OCI-M2 (cell line): ENCODE results near the gene GRIPAP1.
A peak's percentile ranks its signal among the peaks of the same experiment; 100 is the strongest.

ENCODE experiments used
- DNase-seq: peaks from one replicate; lab custom pipeline; 2025; ENCODE audit not compliant: unreplicated experiment; lab: John Stamatoyannopoulos, UW

Gene GRIPAP1

DNA sequence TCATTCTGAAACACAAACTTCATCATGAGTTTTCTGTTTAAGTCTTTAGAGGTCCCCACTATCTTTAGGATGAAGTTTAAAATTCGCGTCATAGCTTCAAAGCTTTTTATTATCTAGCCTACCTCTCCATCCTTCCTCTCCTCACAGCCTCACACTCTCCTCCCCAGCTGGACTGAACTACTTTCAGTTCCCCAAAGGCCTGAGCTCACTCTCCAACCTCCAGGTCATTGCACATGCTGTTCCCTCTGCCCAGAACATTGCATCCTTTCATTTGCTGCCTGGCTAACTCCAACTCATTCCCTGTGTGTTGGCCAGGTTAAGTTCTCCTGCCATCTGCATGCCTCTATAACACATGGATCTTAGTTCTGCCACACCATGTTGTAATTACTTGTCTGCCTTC is 41.8 kb downstream of the GRIPAP1 start:
- no peak for DNase-seq

DNA sequence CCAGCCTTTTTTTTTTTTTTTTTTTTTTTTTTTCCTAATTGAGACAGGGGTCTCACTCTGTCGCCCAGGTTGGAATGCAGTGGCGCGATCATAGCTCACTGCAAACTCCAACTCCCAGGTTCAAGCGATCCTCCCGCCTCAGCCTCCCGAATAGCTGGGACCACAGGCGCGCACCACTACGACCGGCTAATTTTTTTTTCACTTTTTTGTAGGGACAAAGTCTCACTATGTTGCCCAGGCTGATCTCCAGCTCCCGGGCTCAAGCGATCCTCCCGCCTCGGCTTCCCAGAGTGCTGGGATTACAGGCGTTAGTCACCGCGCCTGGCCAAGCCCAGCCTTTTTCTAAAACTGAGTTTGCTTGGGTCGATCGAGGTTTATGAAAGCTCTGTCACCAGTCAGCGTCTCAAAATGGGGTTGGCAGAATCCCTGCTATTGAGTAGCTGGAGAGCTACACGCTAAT is 43.4 kb downstream of the GRIPAP1 start:
- no peak for DNase-seq

DNA sequence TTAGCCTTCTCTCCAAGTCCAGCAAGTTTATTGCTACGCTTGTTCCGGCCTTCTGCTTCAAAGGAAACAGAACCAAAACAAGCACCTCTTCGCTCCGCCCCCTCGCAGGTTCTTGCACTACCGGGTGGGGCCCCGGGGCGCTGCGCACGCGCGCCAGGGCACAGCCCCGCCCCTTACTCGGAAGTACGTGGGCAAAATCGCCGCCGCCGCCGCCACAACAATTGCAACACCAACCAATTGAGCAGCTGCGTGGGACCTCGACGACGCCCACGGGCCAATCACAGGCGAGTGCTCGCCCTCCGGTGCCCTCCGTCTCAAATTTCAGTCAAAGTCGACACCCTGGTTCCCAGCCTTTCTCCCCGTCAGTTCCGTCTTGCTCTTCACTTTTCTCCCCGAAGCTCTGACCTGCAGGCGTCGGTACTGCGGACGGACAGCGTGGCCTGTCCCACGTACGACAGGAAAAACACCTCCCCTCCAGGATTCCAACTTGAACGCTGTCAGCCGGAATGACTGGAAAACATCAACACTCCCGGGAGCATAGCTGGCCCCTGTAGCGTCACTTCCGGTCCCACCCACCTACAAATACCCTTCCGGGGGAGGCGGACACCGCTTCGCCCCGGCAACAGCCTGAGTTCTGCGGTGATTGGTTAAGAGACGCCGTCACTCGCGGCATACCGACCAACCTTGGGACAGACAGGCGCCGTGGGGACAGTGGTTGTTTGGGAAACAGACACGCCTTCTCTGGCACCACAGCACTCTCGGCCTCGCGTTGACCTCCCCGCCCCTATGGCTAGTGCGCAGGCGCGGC is 44.0 kb downstream of the GRIPAP1 start:
- DNase-seq = peak; percentile 73

DNA sequence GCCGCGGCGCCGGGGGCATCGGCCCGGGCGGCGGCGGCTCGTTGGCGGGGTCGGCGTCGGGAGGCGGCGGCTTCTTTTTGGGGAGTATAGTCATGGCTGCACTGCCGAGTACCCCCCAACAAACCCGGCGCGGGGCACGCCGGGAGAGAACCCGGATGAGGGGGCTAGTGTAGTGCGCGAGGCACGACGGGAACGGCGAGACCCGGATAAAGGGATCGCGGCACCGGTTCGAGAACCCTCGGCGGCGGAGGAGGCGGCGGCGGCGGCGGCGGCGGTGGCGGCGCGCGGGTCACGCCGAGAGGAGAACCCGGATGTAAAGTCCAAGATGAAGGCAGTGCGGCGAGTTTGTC is 44.6 kb downstream of the GRIPAP1 start, which contains the start of gene OTUD5:
Gene OTUD5 (minus strand): TSS at position 131 of the 350 bp plus-strand sequence. CDS start 37 bp downstream, at position 94.
- no peak for DNase-seq

DNA sequence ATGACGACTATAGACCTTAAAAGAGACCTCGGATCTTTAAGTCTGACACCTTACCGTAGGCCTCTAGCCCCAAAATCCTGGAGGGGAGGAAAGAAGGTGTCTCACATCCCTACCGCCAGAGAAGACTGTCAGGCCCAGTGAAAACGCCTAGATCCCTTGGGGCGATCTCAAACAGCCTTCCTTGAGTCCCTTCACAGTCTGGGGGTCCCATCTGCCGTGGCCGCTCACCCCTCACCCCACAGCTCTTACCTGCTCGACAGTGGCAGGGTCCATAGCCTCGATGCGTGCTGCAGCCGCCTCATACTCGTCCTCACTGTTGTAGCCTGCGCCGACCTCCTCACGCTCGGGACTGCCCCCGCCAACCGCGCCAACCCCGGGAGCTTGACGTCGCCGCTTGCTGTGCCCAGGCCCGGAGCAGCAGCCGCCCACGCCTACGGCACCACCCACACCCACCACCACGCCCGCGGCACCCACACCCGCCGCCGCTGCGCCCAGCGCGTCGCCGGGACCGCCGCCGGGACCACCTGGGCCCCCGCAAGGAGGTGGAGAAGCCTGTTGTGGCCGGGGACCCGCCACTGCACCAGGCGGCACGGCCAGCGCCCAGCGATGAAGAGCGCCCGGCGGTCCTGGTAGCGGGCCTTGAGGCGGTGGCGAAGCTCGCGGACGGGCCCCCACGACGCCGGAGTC is 45.2 kb downstream of the GRIPAP1 start:
- DNase-seq = no peak

DNA sequence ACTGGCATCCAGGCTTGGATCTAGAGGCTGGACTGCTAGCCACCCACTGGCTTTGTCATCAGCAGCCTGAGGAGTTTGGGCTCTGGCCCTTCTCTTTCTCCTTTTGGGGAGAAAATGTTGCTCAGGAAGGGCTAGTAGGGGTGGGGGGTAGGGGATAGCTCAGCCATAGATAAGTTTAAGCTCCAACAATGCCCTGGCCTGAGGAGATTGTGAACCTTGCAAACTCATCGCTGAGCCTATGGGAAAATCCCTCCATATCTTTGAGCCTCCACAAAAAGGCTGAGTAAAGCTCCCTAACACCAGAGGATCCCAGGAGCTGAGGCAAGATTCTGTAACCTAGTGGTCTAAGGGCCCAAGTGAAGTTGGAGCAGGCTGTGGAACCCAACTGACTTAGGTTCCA is 53.5 kb downstream of the GRIPAP1 start:
- no peak for DNase-seq

DNA sequence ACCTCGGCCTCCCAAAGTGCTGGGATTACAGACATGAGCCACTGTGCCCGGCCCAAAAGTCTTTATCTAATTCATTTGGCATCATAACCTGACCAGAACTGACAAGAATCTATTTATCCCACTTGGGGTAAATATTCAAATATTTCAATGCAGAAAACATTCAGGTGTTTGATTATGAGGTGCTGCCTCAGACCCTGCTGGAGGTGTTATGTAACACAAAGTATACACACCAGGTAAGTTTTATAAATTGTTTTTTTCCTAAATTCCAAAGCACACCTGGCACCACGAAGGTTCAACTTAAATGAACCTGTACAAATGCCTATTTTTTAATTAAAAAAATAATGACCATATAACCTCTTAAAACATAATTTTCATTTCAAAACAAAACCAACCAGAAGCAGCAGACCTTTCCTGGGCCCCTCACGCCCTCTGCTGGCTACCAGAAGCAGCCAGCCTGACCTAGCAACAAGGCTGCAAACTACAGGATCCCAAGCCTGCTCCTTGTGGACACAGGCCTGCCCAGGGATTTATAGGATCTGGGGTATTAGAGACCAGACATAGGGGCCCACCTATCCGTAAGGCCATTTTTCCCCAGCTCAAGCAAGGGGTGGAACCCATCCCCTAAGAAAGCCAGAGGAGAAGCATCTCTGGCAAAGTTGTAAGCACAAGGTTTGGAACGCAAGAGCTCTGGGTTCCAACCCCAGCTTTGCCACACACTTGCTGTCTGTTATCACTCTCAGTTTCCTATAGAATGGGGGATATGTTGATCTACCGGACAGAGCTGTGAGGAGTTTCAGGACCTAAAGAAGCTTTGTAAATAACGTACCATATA is 56.3 kb downstream of the GRIPAP1 start:
- no peak for DNase-seq

DNA sequence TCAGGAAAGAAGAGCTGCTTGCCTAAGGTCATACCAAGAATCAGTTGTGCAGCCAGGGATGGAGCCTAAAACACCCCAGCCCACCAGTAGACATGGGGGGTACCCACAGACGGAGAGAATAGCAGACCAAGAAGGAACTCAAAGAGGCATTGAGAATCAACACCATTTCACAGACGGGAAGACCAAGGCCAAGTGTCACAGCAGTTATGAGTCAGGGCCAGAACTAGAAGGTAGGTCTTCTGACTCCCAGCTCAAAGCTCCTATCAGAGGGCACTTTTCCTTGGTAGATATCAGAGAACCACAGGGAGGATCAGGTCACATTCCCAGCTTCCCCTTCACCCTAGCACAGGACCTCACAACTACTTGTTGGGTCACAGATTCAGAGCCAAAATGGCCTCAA is 59.2 kb downstream of the GRIPAP1 start:
- no peak for DNase-seq

DNA sequence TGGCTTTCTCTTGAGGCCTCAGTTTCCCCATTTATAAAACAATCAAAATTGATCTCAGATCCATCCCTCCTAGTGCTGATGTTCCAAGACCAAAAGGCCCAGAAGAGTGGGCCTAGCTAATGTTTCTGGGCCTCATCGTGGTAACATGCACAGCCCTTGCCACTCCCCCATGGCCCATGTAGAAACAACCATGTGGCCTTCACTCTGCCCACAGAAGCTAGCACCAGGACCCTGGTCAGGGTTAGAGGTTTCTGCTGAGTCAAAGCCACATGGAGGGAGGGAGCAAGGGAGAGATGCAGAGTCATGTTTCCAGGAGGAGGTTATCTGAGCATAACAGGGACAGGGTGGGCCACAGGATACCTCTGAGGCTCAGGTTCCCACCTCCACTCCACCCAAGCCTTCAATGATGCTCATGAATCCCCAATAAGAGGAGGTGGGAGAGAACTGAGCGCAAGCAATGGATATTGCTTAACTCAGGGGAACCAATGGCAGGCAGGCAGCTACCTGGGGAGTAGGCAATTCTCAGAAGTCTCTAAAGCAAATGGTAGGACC is 61.6 kb downstream of the GRIPAP1 start:
- DNase-seq = no peak

DNA sequence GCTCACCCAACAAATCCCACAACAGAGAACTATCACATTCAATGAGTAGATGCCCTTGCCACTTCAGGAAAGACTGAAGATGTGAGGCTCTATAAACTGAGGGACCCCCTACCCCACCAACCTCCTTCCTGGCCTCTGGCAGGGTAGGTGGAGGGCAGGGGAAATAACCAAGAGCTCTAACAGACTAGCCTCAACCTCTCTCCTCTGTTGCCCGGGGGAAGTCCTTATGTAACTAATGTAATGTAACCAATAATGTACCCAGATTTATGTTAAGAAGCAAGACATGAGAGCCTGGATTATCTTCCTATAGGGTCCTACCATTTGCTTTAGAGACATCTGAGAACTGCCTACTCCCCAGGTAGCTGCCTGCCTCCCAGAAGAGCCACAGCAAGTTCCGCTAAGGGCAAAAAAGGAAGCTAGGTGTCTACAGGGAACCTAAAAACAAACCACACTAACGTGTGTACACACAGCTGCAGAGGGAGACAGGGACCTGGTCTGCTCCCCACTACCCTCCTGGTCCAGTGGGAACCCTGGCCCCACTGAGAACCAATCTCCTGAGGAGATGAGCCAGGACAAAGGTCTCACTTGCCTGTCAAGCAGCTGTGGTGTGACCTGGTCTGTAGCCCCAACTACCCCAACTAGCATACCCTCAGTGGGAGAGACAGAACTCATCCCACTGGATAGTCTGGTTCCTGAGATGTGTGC is 62.4 kb downstream of the GRIPAP1 start:
- no peak for DNase-seq

DNA sequence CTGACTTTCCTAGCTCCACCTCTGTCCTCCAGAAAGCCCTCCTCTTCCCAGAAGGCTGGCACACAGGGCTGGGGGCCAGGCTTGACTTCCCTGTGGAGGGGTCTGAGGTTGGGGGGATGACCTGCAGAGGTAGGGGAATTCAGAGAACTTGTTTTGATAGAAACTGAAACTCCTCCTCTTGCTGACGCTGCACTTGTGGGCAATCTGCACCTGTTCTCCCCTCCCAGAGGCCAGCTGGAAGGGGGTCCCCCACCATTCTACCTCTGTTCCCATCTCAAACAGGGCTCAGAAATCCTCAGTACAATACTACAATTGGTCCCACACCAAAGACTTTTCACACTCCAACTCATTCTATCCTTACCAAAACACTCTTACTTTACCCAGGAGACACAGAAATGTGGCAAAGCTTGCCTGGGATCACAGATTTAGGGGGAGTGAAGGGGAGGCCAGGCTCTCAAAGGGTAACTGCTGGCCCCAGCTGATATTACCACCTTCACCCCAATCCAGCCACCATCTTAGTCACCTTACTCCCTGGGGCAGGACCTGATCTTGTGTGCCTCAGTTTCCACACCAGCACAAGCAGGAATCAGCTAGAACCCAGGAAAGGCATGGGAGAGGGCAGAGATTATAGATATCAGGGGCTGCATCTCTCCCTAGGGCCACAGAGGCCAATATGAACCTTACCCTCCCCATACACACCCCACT is 63.2 kb downstream of the GRIPAP1 start:
- DNase-seq = no peak

DNA sequence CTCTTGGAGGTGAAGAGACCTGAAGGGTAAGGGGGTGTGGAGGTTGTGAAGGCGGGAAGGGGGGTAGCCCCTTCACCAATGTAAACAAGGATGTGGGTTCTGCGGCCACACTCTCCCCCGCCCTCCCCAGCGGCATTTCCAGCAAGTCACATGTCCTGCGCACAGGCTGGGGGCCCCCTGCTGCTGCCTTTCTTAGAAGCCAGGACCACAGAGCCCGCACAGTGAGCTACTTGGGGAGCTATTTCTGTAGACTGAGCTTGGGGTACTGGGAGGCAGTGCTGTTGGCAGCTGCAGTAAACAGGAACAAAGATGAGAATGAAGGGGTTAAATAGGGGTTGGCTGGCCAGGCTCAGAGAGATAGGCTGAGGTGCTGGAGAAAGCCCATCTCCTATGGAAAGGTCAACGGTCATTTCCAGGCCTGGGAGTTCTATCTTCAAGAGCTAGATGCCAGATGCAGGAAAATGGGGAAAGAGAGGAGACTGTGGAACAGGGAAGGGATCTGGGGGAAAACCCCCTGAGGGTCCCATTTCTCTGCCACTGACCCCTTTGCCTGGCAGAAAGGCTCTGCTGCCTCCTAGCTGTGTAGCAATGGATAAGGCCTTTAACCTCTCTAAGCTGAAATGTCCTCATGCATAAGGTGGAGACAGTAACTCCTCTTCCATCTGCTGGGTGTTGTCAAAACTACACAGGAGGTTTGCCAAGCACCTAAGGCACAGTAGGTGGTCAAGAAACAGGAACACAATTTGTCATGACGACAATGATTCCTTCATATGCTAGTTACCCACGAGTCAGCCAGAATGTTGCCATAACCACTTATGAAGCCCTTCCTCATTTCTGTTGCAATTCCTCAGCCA is 64.8 kb downstream of the GRIPAP1 start:
- DNase-seq = no peak

DNA sequence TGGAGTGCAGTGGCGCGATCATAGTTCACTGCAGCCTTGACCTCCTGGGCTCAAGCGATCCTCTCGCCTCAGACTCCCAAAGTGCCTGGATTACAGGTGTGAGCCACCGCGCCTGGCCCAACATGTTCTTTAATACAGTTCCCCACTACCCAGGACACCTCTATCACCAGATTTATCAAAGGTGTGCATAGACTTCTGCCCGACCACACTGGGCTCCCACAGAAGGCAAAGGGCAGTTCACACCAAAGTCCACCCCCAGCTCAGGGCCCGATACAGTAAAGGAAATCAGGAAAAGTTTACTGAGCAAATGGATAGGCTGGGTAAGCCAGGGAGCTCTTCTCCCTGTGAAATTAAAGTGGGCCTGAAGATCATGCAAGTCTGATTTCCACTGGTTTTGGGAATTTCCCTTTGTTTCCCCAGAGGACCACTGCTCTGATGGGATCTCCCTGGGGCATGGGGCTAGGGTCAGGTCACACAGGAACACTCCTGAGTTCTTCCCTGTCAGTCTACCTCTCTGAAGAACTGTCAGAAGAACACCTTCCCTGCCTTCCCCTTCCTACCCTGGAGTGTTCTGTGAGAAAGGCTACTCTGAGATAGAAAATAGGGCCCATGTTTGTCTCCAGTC is 65.5 kb downstream of the GRIPAP1 start:
- DNase-seq = no peak

DNA sequence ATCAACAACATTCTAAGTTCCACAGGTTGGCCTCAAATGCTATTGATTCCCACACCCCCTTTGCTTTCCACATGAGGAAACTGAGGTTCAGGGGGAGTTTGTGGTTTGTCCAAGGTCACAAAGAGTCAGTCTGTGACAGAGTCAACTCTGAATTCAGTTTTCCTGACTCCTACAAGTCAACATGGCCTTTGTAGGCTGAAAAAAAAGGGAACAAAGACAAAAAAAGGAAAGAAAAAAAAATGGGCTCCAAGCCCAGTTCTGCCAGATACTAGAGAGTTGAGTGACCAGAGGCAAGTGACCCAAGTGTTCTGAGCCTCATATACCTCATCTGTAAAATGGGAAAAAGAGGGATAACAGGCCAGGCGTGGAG is 66.8 kb downstream of the GRIPAP1 start:
- no peak for DNase-seq

DNA sequence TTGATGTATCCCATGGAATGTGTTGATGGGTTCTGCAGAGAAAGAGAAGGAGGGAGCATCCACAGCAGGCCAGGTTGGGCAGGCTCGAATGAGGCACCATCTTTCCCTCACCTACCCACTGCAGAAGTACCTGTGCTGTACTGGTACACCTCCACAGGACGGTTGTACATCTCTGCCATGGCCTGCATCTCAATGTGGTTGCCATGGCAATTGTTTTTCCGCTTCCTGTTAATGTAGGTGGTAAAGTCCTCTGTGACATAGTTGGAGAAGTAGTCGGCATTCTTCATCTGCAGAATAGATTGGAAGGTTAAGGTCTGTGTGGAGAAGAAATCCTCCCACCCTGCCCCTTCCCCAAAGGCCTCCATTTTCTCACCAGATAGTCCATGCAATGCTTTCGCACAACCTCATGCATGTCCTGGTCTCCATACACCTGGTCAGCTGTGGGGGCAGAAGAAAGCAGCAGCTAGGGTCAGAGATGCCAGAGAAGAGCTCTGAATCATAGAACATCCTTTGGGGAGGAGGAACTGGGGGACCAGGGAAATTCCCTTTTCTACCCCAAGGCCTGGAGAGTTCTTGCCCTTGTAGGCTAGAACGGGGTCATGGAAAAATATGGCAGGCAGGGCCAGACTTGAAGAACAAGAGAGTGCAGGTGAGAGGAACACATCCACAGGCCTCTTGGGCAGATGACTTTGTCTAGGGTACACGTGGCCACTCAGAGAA is 67.3 kb downstream of the GRIPAP1 start:
- no peak for DNase-seq

DNA sequence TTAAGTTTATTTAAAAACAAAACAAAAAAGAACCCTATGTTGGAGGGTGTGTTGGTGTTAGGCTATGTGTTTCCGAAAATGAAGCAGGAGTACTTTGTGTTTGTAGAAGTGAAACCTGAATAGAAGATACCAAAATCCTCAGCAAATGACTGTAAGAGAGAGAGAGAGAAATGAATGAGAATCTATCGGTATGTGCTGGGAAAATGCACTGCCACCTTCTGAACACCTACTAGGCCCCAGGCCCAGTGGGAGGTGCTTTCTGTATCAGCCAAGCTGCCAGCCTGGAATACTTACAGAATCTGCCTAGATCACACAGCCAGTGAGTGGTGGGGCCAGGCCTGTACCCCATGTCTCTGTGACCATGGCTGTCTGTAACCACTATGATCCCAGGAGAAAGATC is 68.3 kb downstream of the GRIPAP1 start:
- DNase-seq = no peak

DNA sequence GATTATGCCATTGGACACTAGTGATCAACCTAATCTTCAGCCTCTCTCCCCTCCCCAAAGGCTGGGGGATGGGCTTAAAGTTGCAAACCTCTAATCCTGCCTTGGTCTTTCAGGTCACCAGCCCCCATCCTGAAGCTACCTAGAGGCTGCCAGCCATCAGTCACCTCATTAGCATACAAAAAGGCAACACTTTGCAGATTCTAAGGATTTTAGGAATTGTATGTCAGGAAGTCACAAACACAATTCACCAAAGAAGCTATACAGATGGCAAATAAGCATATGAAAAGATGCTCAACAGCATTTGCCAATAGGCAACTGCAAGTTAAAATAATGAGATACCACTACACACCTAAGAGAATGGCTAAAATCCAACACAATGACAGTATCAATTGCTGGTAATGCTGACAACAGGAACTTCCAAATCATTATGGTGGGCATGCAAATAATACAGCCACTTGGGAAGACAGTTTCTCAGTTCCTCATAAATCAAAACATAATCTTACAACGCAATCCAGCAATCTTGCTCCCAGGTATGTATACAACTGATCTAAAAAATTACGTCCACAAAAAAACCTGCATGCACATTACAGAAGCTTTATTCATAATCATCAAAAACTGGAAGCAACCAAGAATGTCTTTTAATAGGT is 74.2 kb downstream of the GRIPAP1 start:
- DNase-seq = no peak

DNA sequence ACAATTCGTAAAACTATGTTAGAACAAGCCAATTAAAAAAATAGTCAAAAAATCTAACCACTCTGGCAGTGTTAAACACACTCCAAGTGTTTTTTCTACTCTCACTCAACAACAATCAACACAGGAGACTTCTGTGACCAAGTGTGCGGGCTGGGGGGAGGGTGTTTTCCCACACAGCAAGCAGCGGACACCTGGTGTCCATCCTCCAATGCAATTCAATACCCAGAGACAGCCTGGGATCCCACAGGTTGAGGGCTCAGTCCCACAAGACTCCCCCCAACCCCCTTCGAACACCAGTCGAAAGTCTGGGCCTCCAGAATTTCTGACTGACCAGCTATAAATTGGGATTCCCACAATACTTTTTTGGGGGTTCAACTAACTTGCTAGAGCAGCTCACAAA is 74.9 kb downstream of the GRIPAP1 start:
- no peak for DNase-seq
